Measurements from ENCODE around the gene MYCT1. TPM values are rescaled to one million over a fixed set of nuclear protein-coding genes. Genes with fewer than 3 reads are reported as not detected.

MYCT1 gene
- 10 to 100 TPM in 1 of 5 donors, 1 to 10 TPM in 3, under 1 TPM in 1; 0.29 to 18.5 (median 4.5) TPM for total RNA-seq
- polyA plus RNA-seq, result 1 to 10 TPM; 1.1 to 3.1 (median 2.1) TPM
- long read RNA-seq, donor 1, transcript MYCT1-201 (2 exons, 3,030 nt), result major isoform, 5 of 5 reads
- long read RNA-seq, donor 1, partial matches to known transcripts, result 0 of 5 reads
- long read RNA-seq, donor 1, other reads (novel, unspliced or antisense), result 0 of 5 reads
- long read RNA-seq, donor 2, partial matches to known transcripts, result 8 of 12 reads
- long read RNA-seq, donor 2, other reads (novel, unspliced or antisense), result 0 of 12 reads
- long read RNA-seq, donor 3, partial matches to known transcripts, result 0 of 3 reads
- long read RNA-seq, donor 3, other reads (novel, unspliced or antisense), result 0 of 3 reads
- long read RNA-seq, donor 4, partial matches to known transcripts, result 0 of 1 reads
- long read RNA-seq, donor 4, other reads (novel, unspliced or antisense), result 0 of 1 reads
- long read RNA-seq, donor 5, transcript MYCT1-201 (2 exons, 3,030 nt), result major isoform, 14 of 14 reads
- long read RNA-seq, donor 5, partial matches to known transcripts, result 0 of 14 reads
- long read RNA-seq, donor 5, other reads (novel, unspliced or antisense), result 0 of 14 reads
- long read RNA-seq, donor 6, transcript MYCT1-201 (2 exons, 3,030 nt), result major isoform, 22 of 22 reads
- long read RNA-seq, donor 6, partial matches to known transcripts, result 0 of 22 reads
- long read RNA-seq, donor 6, other reads (novel, unspliced or antisense), result 0 of 22 reads
- long read RNA-seq, donor 7, transcript MYCT1-201 (2 exons, 3,030 nt), result major isoform, 5 of 5 reads
- long read RNA-seq, donor 7, partial matches to known transcripts, result 0 of 5 reads
- long read RNA-seq, donor 7, other reads (novel, unspliced or antisense), result 0 of 5 reads
- long read RNA-seq, donor 8, partial matches to known transcripts, result 0 of 4 reads
- long read RNA-seq, donor 8, other reads (novel, unspliced or antisense), result 0 of 4 reads
- long read RNA-seq, donor 9, transcript MYCT1-201 (2 exons, 3,030 nt), result major isoform, 11 of 11 reads
- long read RNA-seq, donor 9, partial matches to known transcripts, result 0 of 11 reads
- long read RNA-seq, donor 9, other reads (novel, unspliced or antisense), result 0 of 11 reads
- long read RNA-seq, donor 10, partial matches to known transcripts, result 0 of 1 reads
- long read RNA-seq, donor 10, other reads (novel, unspliced or antisense), result 0 of 1 reads

- Histone ChIP-seq H3K9me3 (no peaks in the 10 kb centered on the region), H3K4me1 (no peaks in the 10 kb centered on the region), H3K36me3 (no peaks in the 10 kb centered on the region), H3K4me3 (no peak within 1 kb of the TSS), H3K27ac (peak within 1 kb of the TSS in 1 of 5 donors; percentile 40), H3K27me3 (no peaks in the 10 kb centered on the region)
- no peak for TF ChIP-seq EP300 (IDR thresholded peaks at IDR 0.05)
- no peak for TF ChIP-seq POLR2AphosphoS5 (IDR thresholded peaks at IDR 0.05)
- TF ChIP-seq CTCF (IDR thresholded peaks at IDR 0.05), result no peak
- TF ChIP-seq POLR2A (IDR thresholded peaks at IDR 0.05), result no peak
- DNase-seq, result peak in 1 of 2 donors; percentile 29
- intact Hi-C loops (cut with DNase I; ENCODE audit: low total_unique reads), result no loop called here
- WGBS, 5 donors, result 47 to 64% (median 59%) methylated on average over 2 of the region's 2 CpGs
These were observed at the start of gene MYCT1 for GRCh38 chr6:152697634-152698033. TSS of gene MYCT1 (plus strand) at chr6:152697897. CDS start at chr6:152697903, 6 bp downstream.

- H3K4me3 ChIP-seq, result no peak overlapping the region
- intact Hi-C loops (cut with DNase I; ENCODE audit: low total_unique reads), result no loop called here
- H3K9me3 ChIP-seq, result no peaks in the 10 kb centered on the region
- peak overlapping the region in 1 of 5 donors; percentile 11 for H3K27ac ChIP-seq
- 36 to 67% (median 58%) methylated on average over 2 of the region's 2 CpGs for WGBS, 5 donors
- no peaks in the 10 kb centered on the region for H3K27me3 ChIP-seq
- peaks cover 0 to 8% (median 0%) of the 10 kb centered on the region in 4 donors for H3K4me1 ChIP-seq
- peak in 1 of 2 donors; percentile 76 for DNase-seq
- H3K36me3 ChIP-seq, result no peaks in the 10 kb centered on the region
- no peak for TF ChIP-seq EP300 (IDR thresholded peaks at IDR 0.05)
- TF ChIP-seq POLR2AphosphoS5 (IDR thresholded peaks at IDR 0.05), result peak in 1 of 3 donors; percentile 12
These were observed 49.6 kb upstream of the MYCT1 start for GRCh38 chr6:152648105-152648504.

GRCh38 chr6:152651986-152652385, 45.7 kb upstream of the MYCT1 start:
- H3K36me3 ChIP-seq, result no peaks in the 10 kb centered on the region
- intact Hi-C loops (cut with DNase I; ENCODE audit: low total_unique reads), result no loop called here
- H3K27me3 ChIP-seq, result no peaks in the 10 kb centered on the region
- 61 to 80% (median 75%) methylated on average over 3 of the region's 3 CpGs for WGBS, 5 donors
- peaks cover 0 to 8% (median 0%) of the 10 kb centered on the region in 4 donors for H3K4me1 ChIP-seq
- no peak for DNase-seq
- no peaks in the 10 kb centered on the region for H3K9me3 ChIP-seq
- TF ChIP-seq POLR2A (IDR thresholded peaks at IDR 0.05) (no peak), POLR2AphosphoS5 (IDR thresholded peaks at IDR 0.05) (no peak)
- H3K4me3 ChIP-seq, result no peak overlapping the region
- no peak overlapping the region for H3K27ac ChIP-seq

- no peak for DNase-seq
These were observed 35.9 kb upstream of the MYCT1 start for GRCh38 chr6:152661776-152662175.

GRCh38 chr6:152669895-152670294, 27.8 kb upstream of the MYCT1 start:
- Histone ChIP-seq H3K4me3 (no peak overlapping the region), H3K4me1 (no peaks in the 10 kb centered on the region), H3K9me3 (no peaks in the 10 kb centered on the region), H3K36me3 (no peaks in the 10 kb centered on the region), H3K27ac (no peak overlapping the region), H3K27me3 (no peaks in the 10 kb centered on the region)
- intact Hi-C loops (cut with DNase I; ENCODE audit: low total_unique reads), result no loop called here
- DNase-seq, result peak in 1 of 2 donors; percentile 41
- WGBS, 5 donors, result 12 to 32% (median 16%) methylated on average over 1 of the region's 1 CpG
- TF ChIP-seq EP300 (IDR thresholded peaks at IDR 0.05) (no peak), CTCF (IDR thresholded peaks at IDR 0.05) (peak in 3 of 7 experiments; percentile 5 to 34 (median 27))

More at GRCh38 chr6:152661776-152662175, 35.9 kb upstream of the MYCT1 start:
- TF ChIP-seq POLR2AphosphoS5 (IDR thresholded peaks at IDR 0.05), result no peak
- Histone ChIP-seq H3K9me3 (no peaks in the 10 kb centered on the region), H3K4me1 (no peaks in the 10 kb centered on the region), H3K4me3 (no peak overlapping the region), H3K36me3 (no peaks in the 10 kb centered on the region), H3K27me3 (no peaks in the 10 kb centered on the region), H3K27ac (no peak overlapping the region)
- intact Hi-C loops (cut with DNase I; ENCODE audit: low total_unique reads), result no loop called here
- WGBS, 5 donors, result 83 to 90% (median 89%) methylated on average over 3 of the region's 3 CpGs
